ENCODE data around the gene CREBRF.
"Not testable (repeated sequence)": the region's sequence is repeated elsewhere in the genome, so short reads cannot be mapped to it uniquely, and the experiment has no call there.

DNA sequence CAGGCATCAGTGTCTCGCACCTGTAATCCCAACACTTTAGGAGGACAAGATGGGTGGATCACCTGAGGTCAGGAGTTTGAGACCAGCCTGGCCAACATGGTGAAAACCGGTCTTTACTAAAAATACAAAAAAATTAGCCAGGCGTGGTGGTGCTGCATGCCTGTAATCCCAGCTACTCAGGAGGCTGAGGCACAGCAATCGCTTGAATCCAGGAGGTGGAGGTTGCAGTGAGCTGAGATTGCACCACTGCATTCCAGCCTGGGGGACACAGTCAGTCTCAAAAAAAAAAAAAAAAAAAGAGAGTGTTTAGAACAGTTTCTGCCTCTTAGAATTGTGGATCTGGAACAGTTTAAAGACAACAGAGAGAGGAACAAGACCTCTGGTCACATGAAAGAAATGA lies 20.3 kb downstream of the CREBRF start:
- TF ChIP-seq, protein P1, sequence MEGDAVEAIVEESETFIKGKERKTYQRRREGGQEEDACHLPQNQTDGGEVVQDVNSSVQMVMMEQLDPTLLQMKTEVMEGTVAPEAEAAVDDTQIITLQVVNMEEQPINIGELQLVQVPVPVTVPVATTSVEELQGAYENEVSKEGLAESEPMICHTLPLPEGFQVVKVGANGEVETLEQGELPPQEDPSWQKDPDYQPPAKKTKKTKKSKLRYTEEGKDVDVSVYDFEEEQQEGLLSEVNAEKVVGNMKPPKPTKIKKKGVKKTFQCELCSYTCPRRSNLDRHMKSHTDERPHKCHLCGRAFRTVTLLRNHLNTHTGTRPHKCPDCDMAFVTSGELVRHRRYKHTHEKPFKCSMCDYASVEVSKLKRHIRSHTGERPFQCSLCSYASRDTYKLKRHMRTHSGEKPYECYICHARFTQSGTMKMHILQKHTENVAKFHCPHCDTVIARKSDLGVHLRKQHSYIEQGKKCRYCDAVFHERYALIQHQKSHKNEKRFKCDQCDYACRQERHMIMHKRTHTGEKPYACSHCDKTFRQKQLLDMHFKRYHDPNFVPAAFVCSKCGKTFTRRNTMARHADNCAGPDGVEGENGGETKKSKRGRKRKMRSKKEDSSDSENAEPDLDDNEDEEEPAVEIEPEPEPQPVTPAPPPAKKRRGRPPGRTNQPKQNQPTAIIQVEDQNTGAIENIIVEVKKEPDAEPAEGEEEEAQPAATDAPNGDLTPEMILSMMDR (conservative IDR thresholded peaks at IDR 0.05; ENCODE audit: low read length): not testable (repeated sequence)
- TF ChIP-seq EZH2phosphoT487 (IDR thresholded peaks at IDR 0.05; ENCODE audit: borderline replicate concordance, low read depth, low read length): not testable (repeated sequence)
